Stimulated activated CD4-positive, alpha-beta T cell treated with anti-CD3 and anti-CD28 coated beads, Interleukin-12 subunit alpha, Interleukin-12 subunit beta, amount 100 ng/mL, for 24 hours (primary cell): ENCODE measurements around the gene TCF7L1.
A peak's percentile ranks its signal among the peaks of the same experiment; 100 is the strongest.
"Not testable (repeated sequence)": the region's sequence is repeated elsewhere in the genome, so short reads cannot be mapped to it uniquely, and the experiment has no call there.

Experiments used
- DNase-seq, 2 experiments: peaks; one replicate each; pipeline ENCODE4 v3.0.0-alpha.2; 2020; ENCODE audit warnings: low read depth in 2 of 2

TCF7L1 gene

DNA sequence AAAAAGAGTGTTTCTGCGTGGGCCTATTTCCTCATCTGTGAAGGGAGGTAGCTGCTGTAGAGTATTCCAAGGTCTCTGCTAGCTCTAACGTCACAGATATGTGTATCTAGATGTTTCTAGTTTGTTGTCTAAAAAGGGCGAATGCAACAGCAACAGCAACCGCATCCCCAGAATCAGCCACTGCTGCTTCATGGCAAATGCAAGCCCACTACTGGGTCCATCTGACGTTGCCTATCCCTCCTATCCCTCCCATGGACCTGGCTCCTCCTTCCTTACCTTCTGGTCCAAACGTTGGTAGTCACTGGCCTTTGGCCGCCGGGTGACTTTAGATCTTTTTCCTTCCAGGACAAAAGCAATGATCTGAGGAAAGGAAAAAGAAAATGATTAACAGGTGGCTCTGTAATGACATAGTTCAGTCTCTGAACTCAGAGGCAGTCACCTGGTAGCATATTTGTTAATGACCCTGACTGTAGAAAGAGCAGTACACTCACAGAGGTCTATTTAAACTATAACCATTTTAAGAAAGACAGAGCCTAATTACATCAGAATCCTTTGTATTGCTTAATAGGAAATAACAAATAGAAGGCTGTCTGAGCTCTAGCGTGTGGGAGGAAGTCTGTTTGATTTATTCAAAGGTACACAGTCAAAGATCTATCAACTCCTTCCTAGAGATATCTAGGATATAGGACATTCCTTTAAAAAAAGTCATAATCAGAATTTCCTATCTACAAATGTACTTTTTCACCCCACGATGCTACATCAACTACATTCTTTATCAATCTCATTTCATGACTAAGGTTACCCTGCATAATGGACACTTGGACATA is 191.7 kb downstream of the TCF7L1 start:
- DNase-seq, result no peak

DNA sequence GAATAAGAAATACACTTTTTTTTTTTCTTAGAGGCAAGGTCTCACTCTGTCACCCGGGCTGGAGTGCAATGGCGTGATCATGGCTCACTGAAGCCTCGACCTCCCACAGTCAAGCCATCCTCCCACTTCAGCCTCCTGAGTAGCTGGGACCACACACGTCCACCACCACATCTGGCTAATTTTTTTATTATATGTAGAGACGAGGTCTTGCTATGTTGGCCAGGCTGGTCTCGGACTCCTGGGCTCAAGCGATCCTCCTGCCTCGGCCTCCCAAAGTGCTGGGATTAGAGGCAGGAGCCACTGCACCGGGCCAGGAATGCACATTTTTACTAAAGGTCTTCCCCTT is 192.2 kb downstream of the TCF7L1 start:
- DNase-seq, result no peak

DNA sequence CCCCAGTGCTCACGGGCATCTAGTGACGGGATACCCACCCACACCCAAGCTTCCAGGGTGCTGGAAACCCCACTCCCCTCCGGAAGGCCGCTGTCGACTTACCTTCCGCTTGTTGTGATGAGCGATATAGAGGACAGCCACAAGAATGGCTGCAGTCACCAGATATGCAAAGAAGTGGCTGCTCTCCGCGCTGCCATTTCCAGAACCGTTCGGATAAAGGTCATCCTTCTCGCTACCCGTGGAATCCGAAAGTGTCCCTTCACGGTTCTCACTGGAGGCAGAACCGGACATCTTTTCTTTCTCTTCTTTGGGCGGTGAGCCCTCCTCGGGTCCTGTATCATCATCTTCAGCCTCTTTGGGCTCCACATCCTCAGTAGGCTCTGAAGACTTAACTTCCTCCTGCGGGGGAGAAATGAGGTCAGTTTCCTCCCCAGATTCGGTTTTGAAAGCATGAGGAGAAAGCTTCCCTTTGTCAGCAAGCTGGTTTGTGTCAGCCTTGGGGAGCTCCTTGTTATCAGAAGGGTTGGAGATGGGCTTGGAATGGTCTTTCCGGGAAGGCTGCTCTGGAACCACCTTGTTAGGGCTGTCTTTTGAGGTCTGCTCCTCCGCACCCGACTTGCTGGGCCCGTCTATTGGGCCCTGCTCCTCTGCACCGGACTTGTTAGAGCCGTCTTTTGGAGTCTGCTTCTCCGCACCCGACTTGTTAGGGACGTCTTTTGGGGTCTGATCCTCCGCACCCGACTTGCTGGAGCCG is 193.4 kb downstream of the TCF7L1 start:
- peak in 1 of 2 experiments; percentile 29 for DNase-seq

DNA sequence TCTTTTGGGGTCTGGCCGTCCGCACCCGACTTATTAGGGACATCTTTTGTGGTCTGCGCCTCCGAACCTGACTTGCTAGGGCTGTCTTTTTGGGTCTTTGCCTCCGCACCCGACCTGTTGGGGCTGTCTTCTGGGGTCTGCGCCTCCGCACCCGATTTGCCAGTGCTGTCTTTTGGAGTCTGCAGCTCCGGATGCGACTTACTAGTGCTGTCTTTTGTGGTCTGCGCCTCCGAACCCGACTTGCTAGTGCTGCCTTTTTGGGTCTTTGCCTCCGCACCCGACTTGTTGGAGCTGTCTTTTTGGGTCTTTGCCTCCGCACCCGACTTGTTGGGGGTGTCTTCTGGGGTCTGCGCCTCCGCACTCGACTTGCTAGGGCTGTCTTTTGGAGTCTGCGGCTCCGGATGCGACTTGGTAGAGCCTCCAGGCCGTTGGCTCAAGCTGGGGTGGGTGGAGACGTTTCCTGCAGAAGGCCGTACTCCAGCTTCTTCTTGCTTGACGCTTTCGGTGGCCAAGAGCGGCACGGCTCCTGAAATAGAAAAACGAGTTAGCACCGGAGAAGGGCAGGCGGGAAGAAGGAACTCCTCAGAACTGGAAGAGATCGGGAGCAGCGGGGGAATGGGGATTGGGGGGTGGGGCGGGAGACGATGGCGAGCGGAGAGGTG is 194.1 kb downstream of the TCF7L1 start:
- peak in 1 of 2 experiments; percentile 48 for DNase-seq

DNA sequence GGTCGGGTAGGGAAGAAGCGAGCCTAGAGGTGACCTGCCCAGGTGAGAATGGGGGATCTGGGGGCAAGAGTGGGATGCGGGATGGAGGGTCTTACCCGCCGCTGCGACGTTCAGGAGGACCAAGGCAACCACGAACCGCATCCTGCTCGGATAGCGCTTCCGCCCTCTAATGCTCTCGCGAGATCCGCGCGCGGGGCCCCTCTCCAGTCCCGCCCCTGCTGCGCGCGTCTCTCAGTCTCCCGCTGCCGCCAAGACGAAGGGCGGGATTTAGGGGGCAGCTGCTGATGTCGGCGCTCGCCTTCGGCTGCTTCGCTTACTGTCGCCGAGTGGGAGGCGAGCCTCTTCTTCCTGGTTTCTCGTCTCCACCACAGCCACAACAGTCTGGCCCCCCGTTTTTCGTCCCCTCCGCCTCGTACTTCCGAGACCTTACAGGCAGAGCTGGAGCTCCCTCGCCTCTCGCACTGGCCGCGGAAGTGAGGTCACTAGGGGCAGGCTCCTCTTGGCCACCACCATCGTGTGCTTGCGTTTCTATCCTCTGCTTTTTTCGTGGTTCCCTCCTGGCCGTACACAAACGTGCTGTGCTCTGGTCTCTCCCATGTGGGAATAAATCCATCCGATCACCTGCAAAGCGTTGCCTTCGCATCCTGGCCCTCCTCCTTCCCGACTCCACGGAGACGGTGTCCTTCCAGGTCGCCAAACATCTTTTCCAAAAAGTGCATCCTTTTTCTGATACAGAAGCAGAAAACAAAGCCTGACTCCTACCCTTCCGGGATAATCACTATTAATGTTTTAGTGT is 194.8 kb downstream of the TCF7L1 start, which contains the start of gene TGOLN2:
Gene TGOLN2, minus strand, starts transcription at position 168 of the 796 bp plus-strand sequence. Its CDS starts 27 bp downstream, at position 141.
- DNase-seq, result peak; percentile 86 to 89

DNA sequence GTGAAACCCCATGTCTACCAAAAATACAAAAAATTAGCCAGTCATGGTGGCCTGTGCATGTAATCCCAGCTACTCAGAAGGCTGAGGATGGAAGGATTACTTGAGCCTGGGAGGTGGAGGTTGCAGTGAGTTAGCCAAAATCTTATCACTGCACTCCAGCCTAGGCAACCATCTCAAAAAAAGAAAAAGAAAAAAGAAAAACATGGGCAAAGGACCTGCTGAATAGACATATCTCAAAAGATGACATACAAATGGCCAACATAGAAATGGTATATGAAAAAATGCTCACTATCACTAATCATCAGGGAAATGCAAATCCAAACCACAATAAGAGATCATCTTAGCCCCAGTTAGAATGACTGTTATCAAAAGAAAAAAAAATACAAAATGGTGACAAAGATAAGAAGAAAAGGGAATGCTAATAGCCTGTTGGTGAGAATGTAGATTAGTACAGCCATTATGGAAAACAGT is 196.0 kb downstream of the TCF7L1 start:
- no peak for DNase-seq

DNA sequence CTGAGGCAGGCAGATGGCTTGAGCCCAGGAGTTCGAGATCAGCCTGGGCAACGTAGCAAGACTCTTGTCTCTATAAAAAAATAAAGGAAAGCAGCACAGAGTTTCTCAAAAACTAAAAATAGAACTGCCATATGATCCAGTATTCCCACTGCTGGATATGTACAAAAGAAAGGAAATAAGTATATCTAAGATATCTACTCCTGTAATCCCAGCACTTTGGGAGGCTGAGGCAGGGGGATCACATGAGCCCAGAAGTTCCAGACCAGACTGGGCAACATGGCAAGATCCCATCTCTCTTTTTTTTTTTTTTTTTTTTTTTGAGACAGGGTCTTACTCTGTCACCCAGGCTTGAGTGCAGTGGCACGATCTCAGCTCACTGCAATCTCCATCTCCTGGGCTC is 196.5 kb downstream of the TCF7L1 start:
- not testable (repeated sequence) for DNase-seq

DNA sequence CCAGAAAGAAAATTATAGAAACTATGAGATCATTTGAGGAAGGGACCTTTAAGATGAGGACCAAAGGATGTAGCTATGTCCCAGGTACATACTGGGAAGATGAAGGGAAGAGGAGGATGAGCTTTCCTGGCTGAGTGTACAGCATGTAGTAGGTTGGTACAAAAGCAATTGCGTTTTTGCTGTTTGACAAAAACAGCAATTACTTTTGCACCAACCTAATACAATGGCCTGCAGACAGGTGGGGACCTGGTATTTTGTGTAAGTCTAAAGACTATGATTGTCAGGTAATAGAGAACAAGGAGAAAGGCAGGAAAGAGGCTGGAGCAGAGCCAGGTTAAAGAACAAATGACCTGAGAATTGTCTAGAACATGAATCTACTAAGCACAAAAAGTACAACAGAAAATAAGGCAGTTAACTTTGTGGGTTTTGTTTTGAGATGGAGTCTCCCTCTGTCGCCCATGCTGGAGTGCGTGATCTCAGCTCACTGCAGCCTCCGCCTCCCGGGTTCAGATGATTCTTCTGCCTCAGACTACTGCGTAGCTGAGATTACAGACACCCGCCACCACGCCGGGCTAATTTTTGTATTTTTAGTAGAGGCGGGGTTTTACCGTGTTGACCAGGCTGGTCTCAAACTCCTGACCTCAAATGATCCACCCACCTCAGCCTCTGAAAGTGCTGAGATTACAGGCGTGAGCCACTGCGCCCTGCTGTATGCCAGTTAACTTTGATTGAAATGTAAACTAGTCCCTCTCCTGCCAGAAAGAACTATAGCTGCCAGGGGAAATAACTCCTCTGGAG is 197.8 kb downstream of the TCF7L1 start:
- DNase-seq, result no peak

DNA sequence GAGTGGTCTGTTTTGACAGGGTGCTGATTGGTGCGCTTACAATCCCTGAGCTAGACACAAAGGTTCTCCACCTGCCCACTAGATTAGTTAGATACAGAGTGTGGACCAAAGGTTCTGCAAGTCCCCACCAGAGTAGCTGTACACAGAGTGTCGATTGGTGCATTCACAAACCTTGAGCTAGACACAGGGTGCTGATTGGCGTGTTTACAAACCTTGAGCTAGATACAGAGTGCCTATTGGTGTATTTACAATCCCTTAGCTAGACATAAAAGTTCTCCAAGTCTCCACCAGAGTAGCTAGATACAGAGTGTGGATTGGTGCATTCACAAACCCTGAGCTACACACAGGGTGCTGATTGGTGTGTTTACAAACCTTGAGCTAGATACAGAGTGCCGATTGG is 200.7 kb downstream of the TCF7L1 start:
- not testable (repeated sequence) for DNase-seq

DNA sequence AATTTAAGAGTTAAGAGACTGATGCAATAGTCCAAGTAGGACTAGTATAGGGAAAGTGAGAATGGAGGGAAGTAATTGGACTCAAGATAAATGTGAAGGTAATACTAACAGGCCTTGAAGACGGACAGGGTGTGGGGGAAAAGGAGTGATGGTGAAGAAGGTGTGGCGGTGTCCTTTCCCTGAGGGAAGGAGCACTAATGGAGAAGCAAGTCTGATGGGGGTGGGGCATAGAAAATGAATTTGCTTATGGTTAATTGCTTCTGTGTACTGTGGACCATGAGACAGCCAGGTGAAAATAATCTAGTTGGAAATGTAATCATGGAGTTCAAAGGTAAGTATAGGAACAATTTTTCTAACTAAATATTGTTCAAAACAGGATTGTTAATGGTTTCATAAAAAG is 201.7 kb downstream of the TCF7L1 start:
- DNase-seq, result no peak

DNA sequence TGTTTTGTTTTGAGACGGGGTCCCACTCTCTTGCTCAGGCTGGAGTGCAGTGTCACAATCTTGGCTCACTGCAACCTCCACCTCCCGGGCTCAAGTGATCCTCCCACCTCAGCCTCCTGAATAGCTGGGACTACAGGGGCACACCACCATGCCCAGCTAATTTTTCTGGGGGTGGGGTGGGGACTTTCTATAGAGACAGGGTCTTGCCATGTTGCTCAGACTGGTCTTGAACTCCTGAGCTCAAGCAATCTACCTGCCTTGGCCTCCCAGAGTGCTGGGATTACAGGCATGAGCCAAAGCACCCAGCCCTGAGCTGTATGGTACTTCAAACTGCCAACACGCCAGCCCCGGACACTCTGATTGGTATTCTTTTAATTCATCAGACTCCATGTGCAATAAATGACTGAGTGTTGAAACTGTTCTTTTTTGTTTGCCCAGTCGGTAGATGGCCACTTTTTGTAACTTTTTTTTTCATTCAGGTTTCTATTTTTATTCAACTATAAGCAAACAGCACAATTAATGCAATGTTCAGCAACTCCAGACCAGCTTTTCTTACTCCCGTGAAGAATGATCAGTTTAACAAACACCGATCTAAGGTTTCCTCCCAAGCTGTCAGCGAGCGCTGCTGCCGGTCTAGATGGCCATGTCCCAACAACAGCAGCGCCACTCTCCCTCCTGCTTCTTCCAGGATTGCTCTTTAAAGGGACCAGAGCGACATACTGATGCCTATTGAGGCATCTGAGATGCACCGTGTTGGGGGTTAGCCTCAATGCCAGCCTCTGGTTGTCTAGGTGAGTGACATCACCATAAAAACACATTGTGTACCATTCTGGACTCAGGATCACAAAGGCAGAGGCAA is 207.1 kb downstream of the TCF7L1 start:
- no peak for DNase-seq

DNA sequence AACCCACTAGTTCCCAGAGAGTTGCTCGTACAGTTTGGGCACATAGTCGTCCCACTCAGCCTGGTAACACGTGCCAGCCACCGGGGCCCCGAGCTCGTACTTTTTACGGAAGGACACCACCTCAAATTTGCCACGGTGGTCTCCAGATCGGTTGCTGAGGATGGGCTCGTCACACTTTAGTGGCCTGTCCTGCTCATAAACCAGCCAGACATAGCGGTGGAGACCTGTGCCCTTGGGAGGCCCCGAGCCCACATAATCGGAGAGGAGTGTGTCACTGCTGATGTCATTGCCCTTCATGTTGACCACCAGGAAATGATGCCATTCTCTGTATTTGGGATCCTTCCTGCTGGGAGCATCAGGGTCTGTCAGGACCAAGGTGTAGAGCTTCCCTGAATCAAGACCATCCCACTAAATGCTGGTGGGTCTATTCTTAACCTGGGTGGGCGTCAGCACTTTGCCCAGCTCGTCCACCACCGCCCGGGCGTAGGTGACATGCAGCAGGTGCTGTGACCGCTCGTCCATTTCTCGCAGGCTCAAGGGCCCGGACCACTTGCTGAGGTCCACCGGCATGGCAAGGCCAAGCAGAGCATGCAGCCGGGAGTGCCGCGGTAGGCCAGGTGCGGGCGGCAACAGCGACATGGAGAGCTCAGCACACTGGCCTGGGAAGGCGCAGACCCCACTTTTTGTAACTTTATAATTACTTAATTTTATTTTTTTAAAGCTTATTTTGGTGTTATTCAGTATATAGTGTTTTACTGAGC is 208.3 kb downstream of the TCF7L1 start:
- DNase-seq, result no peak

DNA sequence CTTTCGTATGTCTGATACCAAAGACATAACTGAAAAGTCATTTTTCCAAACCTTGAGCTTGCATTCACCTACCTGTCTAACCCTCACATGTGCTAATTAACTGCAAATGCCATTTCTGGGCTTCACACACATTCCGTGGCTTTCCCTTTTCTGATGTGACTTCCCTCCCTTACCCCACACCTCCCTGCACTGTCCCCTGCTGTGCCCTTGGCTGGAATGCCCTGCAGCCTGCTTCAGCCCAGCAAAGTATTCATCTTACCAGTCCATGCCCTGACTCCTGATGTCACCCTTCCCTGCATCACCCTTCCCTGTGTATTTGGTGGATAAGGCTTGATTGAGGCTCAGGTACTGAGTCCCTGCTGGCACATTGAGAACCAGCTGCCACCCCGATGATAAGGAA is 209.0 kb downstream of the TCF7L1 start:
- DNase-seq, result no peak

DNA sequence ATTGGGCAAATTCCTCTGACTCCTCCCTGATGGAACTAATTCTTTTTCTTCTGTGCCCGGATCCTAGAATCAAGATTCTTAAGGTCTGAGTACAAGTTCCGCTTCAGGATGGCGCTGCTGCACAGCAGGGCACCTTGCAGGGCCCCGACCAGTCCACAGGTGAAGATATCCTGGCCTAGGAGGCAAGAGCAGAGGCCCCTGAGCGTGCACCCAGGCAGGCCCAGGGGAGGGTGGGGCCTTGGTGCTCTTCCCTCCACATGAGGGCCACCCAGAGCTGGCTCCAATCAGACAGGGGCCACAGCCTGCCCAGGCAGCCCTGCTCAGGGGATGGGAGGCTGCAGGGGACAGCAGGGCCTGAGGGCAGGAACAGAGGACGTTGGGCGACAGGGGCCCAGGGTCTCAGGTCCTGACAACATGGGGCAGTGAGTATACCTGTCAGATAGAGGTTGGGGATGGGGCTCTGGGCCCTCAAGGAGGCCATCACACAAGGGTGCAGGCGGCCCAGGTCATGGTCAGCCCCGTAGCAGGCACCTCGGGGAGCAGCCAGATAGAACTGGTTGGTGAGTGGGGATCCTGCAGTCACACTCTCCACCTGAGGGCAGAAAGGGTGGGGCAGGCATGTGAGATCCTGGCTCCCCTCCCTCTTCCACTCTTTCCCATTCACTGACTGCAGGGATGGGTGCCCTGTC is 210.2 kb downstream of the TCF7L1 start:
- DNase-seq, result not testable (repeated sequence)

DNA sequence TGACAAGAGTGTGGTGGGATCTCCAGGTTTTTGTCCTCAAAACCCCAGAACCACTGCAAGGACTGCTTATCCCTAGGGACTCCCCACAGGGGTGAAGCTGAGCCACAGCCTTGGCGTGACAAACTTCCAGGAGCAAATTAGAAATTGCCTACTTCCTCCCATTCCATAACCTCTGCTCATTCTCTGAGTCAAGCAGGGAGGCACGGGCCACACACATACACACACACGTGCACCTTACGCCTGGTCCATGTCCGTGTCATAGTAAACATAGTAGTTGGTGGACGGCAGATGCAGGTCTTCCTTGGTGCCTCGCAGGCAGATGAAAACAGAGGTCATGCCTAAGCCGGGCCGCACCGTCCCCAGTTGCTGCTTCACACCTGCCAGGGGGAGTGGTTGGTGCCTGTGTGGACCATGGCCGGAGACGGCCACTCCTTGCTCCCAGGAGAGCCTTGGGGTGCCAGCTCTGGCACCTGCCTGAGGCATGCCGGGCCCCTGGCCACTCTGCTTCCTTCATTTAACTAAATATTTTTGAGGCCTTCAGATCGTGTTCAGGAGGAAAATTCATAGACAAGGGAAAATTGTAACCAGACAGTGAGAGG is 211.3 kb downstream of the TCF7L1 start:
- DNase-seq, result no peak

DNA sequence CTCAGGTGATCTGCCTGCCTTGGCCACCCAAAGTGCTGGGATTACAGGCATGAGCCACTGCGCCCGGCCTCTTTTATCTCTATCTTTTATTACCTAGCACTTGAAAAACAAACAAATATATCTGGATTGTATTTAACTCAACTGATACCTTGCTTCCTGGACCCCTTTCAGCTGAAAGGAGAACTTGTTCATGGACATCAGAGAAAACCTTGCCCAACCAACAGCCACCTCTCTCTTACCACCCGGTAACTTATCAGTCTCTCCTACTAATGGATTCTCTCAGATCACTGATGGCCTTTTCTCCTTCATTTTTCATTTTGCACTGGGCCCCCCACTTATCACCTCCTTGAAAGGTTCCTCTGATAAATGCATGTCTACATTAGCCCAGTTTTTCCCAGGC is 214.4 kb downstream of the TCF7L1 start:
- DNase-seq, result no peak

DNA sequence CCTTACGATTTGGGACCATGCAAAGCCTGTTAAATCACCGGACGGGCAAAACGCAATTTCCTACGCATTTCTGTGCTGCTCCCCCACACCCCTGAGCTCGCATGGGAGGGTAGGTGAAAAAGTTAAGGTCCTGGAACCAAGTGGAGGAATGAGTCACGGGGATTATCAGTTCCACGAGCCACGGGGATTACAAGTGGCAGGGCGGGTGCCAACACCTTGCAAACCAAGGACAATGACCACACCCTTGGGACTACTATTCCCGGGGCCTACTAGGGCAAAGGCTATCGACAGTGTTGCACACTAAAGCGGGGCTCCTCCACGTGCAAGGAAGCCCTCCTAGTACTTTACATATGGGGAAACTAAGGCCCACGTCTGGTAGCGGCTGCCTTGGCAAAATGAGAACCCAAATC is 220.7 kb downstream of the TCF7L1 start:
- peak in 1 of 2 experiments; percentile 8 for DNase-seq
